ENCODE data around the gene PGBD5.

PGBD5 gene

DNA sequence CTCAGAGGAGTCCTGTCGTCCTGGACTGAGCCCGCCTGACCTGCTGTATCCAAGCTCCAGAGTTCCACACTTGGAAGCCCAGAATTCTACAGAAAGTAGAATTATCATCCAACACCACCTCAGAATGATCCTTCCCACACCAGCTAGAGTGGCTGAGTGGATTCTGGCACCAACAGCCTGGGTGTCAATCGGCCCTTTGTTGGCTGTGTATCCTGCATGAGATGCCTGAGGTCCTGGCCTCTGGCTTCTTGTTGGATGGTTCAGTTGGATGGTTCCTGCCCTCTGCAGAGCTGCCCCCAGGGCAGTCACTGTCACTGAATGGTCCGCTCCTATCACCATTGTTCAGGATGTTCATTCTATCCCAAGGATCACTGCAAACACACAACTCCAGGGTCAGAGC, 49.8 kb downstream of the PGBD5 start:
- DNase-seq (ENCODE audit: low spot score): no peak

DNA sequence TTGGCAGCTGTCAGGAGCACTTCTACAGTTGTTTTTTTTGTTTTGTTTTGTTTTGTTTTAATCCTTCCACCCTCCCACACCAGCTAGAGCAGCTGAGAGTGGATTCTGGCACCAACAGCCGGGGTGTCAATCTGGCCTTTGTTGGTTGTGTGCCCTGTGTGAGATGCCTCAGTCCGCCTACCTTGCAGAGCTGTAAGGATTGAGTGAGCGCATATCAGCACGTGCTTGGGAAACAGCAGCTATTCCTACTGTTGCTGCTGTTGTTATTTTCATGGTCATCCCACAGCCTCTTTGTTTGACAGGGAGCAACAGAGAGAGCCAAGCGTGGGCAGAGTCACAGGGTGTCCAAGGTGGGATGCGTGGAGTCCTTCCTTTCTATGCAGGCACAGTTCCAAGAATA, 50.4 kb downstream of the PGBD5 start:
- no peak for DNase-seq (ENCODE audit: low spot score)

DNA sequence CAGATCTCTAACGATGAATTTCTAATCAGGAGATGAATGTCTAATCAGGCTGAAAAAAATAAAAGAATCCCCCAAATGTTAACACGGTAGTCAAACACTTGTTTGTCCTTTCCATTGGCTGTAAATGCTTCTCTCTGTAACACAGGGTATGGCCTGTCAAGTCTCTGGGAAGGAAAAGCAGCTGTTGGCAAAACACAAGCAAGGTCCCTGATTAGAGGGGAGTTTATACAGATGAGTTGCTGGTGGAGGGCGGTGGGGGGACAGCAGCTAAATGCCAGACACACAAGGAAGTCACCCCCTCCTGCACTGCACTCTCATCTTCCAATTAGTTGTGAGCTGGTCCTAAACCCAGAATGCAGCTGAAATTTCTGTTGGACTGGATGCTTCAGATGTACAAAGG, 51.0 kb downstream of the PGBD5 start:
- no peak for DNase-seq (ENCODE audit: low spot score)

DNA sequence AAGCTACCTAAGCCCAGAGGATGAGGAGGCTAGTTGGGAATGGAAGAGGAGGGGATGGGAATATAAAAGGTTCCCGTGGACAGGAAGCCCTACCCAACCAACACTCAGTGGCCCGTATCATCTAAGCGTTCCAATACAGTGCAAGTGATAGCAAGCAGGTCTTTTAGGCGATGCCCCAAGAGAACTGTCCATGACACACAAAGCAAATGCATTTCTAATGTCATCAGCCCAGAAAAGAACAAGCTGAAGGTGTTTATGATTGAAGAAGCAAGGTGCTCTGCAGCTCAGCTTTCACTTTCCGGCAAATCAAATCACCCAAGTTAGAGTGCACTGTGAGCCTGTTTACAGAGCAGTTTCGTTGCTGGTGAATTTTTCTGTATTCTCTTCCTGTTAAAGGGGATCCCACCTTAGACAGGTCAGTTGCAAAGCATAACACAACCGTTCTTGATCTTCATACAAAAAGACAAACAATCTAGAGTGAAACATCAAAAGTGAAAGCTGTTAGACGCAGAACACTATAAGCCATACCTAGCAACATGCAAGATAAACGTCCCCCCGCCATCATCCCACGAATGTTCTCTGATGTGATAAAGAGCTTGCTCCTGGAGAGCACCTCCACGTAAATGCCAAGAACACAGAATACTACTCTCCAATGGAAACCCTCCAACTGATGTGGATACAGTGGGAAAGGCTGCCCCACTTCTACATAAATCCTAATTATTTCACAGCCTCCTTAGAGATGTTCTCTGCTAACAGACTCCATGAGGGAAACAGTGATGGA, 54.0 kb downstream of the PGBD5 start:
- no peak for DNase-seq (ENCODE audit: low spot score)

DNA sequence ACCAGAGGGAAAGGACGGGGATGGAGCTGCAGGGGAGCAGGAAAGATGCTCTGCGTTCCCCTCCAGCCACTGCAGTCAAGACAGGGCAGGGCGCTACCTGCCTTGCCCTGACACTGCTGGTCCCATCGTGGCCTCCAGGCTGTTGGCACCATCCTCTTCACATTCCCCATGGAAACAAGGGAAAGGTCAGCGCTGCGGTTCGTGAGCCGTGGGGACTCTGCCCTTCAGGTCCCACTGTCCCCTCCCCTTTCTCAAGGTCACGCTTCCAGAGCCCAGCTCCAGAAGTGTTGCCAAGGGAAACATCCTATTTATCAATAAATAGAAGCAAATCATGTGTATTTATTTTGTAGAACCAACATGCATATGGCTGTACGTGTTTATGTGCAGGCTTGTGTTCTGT, 56.0 kb downstream of the PGBD5 start:
- no peak for DNase-seq (ENCODE audit: low spot score)

DNA sequence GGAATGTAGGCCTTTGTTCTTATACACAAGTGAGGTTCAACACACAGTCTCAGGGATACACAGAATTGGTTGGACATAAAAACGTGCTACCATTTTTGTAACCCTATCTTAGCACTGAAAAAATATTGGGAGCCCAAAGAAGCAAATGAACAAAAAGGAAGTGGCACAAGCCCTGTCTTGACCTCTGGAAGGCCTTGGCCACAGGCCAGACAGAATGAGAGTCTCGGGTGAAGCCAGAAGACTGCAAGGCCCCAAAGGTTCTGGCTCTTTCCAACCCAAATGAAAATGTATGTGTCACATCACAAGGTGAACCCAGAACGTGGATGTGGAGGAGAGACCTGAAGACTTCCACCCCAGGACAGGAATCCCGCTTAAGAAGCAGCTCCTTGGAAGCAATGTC, 57.3 kb downstream of the PGBD5 start:
- DNase-seq (ENCODE audit: low spot score): no peak

DNA sequence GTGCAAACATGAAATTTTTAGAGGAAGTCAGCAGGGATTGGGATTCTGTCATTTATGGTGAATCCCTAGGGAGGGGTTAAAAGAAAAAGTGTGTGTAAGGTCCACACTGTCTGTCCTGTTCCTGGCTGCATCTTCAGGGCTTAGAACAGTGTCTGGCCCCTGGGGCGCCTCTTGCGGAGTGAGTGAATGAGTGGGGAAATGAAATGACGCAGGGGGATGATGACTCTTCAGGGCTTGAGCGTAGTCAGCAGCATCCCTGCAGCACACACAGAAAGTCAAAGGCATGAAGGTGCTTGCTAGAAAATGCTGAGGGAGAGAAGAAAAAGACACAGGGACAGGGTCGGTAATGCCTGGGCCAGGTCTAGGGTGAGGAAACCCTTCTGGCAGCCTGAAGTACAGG, 57.8 kb downstream of the PGBD5 start:
- no peak for DNase-seq (ENCODE audit: low spot score)

DNA sequence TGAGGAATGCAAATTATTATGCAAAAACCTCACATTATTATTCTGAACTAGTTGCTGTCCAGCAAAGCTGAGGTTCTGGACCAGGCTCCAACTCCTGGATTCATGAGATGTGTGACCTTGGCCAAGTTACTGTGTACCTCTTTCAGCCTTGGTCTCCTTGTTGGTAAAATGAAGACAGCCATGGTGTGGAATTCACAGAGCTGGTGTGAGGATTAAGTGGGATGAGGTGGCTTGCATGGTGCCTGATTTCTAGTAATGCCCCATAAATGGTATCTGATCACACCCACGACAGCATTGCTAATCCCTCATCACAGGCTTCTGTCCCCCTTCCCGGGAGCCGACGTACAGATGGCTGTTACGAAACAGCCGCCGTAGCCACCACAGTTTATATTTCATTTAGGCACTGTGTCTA, 59.6 kb downstream of the PGBD5 start:
- no peak for DNase-seq (ENCODE audit: low spot score)

DNA sequence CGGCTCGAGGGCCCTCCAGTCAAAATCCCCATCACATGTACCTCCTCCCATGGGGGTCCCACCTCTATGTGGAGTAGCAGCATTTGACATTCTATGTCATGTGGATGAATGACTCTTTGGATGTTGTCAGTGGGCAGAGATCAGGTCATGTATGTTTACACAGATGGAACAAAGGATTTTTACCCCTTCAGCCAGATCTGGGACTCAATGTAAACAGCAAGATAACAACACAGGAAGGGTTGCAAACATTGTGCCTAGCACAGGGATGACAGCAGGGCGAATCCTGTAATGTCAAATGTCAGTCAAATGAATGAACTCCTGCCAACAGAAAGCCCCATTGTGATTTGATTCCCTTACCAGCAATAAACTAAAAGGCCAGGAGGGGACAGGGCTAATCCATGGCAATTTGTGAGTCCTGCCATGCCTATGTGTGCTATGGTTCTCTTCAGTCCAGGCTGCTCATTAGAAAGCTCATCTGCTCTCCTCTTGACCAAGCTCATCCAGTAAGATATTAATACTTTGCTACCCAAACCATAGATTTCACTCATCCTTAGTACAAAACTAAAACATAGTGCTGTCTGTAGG, 60.3 kb downstream of the PGBD5 start:
- DNase-seq (ENCODE audit: low spot score): no peak

DNA sequence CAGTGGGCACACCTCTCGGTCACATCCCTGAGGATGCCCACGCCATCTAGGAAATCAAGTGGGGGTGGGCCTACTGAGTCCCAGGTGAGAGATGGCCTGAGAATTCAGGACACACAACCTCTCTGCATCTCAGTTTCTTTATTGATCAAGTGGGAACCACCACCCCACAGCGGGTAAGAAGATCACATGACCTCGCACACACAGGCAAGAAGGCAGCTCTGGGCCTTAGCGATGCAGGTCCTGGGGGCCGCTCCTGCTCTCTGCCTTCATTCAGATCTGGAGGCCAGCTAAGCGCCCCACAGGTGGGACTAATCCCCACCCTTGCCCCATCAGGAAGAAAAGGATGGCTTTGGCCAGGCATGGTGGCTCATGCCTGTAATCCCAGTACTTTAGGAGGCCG, 63.2 kb downstream of the PGBD5 start:
- no peak for DNase-seq (ENCODE audit: low spot score)

DNA sequence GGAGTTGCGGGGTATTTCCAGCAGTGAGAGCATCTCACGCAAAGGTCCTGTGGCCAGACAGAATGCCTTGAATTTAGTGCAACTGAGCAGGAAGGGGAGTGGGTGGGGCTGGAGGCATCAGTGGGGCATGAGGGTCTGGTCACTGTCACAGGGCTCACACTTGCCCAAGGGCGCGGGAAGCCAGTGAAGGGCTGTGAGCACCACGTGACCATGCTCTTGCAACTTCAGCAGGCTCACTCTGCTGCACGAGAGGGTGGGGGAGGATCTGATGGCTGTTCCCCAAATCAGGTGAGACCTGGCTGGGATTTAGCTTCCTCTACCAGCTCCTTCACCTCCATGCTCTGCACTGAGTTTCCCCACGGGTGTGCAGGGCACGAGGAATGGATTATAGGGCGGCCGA, 64.2 kb downstream of the PGBD5 start:
- DNase-seq (ENCODE audit: low spot score): no peak

DNA sequence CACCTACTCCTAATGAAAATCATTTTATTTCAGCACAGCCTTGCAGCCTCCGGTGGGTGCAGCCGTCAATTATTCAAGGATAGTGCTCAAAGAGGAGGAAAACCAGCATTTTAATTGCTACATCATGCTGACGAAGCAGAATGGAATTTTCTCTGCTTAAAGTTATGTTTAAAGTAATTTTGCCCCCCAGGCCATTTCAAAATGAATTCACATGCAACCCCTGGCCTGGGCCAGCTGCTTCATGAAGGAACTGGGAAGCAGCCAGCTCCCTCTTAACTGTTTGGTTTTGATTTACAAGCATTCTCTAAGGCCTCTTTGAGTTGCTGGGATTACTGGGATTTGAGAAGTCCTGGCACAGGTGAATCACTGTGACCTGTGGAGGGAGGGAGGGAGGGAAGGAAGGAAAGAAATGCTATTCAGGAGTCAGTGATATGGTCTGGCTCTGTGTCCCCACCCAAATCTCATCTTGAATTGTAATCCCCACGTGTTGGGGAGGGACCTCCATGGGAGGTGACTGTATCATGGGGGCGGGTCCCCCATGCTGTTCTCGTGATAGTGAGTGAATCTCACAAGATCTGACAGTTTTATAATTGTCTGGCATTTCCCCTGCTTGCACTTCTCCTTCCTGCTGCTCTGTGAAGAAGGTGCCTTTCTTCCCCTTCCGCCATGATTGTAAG, 66.0 kb downstream of the PGBD5 start:
- DNase-seq (ENCODE audit: low spot score): no peak

DNA sequence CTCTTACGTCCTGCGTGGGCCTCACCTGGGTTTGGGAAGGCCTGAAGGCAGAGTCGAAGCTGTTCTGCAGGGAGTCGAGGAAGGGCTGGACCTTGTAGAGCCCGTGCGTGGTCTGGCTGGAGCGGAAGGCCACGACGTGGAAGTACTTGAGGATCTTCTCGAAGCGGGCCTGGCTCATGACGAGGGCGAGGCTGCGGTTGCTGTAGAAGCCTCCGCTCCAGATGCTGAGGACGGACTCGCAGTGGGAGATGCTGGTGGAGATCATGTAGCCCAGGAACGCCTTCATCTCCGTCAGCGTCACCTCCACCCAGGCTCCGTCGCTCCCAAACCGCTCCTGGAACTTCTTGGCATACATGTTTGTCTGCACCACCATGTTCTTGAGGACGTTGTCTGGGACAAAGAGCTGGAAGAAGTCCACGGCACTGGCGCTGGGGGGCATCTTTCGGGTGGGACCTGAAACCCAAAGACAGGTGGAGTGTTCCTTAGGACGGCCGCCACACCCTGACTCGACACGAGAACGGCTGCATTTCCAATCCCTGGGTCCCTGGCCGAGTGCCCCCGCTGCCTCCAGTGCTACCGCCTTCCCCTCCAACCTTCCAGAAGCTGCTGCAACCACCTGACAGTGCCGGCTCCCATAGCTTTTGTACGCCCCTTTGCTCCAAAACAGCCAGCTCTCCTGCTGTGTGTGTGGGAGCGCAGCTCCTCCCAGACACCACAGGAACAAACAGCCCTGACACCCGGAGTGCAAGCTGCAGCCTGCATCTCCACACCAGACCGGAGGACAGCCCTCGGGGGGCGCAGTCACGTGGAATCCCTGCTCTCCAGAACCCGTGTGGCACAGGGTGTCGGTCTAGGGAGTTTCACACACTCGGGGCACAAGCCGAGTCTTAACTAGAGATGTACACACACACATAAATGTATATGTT, 69.0 kb downstream of the PGBD5 start:
- no peak for DNase-seq (ENCODE audit: low spot score)

DNA sequence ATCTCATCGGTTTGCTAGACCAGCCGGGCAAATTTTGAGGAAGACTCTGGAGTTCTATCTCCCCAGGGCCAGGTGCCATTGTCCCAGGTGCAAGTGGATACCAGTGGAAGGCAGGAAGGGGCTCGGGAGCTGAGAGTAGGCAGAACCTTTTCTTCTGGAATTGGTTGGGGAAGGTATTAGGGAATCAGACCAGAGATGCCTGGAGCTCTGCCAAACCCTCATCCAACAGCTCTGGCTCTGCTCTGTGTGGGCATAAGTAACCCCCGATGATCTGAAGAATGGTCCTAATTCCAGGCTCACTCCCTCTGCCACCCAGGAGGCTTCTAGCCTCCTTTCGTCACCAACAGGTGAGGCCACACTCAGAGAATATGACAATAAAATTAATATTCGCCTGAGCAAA, 69.9 kb downstream of the PGBD5 start:
- DNase-seq (ENCODE audit: low spot score): no peak

DNA sequence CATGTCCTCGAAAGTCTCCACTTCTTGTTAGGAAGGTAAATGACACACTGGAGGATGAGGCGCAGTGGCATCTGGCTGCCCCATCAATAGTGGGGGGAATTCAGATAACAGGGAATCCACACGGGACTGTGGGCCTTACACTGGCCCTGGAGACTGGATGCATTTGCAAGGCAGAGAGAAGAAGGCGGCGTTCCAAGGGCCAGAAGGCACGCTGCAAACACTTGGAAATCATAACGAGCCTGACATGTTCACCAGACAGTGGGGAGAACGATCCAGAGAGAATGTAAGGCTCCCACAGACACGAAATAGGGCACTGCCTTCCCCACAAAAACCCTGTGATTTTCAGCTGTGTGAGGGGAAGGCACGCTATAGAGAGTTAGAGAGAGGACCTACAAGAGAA, 70.5 kb downstream of the PGBD5 start:
- DNase-seq (ENCODE audit: low spot score): no peak

DNA sequence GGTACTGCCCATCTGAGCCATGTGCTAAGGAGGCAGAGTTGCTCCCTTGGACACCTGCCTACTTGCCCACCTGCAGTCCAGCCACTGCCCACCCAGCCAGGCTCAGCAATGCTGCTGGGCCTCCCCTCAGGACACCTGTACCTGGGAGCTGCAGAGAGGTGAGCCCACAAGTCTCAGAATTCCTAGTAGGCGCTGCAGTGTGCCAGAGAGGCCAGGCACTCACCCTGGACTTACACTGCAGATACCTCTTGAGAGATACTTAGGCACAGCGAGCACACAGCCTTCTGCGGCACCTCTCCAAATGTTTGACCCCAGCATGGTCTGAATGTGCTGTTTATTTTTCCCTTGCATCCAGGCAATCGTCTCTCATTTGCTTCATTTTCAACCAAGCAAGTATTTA, 71.0 kb downstream of the PGBD5 start:
- no peak for DNase-seq (ENCODE audit: low spot score)

DNA sequence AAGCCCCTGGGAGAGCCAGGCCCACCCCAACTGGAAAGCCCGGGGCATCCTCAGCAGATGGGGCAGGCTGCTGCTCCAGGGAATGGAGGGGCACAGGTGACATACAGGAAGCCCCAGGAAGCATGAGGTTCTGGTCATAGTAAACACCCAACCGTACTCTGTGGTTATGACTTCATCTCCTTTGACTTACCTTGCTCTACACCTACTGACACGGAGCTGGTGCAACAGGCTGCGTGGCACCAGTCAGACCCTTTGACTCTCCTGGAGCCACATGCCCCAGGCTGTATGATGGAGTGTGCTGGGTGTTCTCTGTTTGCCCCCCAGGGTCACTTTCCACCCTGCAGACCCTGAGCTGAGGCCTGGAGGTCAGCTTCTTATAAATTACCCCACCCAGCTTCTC, 72.1 kb downstream of the PGBD5 start:
- no peak for DNase-seq (ENCODE audit: low spot score)

DNA sequence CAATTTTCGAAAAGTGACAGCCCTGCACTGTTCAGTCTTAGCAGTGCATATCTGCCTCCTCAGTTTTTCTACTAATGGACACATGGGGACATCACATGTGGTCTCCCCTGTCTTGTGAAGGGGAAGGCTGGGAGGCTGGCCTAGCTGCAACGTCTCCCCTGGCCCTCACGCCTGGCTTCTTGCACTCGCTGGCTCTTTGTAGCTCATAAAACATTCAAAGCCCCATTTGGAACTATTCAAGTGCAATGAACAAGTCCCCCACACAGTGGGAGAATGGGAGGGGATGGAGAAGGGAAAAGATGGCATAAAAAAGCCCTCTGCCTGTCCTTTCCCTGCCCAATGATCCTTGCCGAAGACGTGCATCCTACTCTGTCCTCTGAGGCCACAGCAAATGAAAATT, 73.6 kb downstream of the PGBD5 start:
- no peak for DNase-seq (ENCODE audit: low spot score)

DNA sequence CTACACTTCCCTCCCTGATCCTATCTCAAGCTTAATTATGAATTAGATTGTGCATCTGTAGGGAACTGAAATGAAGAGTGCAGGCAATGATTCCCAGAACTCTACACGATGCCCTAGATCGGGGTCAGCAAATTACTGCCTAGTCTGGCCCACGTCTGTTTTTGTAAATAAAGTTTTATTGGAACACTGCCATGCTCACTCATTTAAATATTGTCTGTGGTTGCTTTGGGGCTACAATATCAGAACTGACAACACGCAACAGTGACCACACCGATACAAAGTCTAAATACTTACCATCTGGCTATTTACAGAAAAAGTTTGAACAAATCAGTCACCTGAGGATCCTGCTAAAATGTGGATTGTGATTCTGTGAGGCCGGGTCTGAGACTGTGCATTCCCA, 74.1 kb downstream of the PGBD5 start:
- DNase-seq (ENCODE audit: low spot score): no peak

DNA sequence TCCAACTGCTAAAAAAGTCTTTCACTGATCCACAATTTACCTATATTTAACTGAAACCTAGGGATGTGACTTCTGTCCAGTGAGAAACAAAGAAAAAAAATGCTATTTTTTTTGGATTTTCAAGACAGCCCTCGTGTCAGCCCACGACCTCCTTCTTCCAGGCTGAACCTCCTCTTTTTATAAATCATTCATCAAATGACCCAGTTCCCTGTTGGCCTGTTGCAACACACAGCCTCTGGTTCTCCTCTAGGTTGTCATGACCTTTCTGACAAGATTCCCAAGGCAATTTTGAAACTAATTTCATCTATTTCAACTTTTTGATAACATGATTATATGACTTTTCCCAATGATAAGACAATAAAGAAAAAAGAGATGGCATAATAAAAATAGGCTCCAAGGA, 74.6 kb downstream of the PGBD5 start:
- DNase-seq (ENCODE audit: low spot score): no peak

DNA sequence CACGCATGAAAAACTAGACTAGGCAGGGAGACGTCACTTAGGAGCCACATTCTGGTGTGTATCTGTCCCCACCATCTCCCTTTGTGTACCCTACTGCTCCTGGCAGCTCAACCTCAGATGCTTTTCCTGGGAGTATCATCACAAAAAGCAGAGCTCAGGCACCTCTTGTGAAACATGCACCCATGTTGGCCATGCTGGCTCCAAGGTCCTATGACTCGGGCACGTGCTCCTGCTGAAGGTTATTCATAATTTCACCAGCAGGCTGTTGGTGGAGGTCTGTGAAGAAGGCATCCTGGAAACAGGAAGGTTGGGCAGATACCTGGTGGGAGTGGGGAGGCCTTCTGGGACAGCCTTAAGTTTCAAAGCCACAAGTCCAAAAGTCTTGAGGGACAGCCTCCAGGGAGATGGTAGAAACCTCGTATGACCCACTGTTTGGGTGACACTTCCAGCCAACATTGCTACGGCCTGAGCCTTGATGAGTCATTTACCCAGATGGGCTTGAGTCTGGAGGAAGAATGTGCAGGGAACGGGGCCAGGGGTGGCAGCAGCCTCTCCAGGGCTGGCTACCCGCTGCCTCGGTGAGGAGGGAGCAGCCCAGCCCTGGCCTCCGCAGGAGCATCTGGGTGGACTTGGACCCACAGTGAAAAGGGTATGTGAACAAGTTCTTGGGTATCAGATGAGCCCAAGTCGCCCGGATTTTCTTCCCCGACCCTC, 75.8 kb downstream of the PGBD5 start:
- DNase-seq (ENCODE audit: low spot score): no peak

DNA sequence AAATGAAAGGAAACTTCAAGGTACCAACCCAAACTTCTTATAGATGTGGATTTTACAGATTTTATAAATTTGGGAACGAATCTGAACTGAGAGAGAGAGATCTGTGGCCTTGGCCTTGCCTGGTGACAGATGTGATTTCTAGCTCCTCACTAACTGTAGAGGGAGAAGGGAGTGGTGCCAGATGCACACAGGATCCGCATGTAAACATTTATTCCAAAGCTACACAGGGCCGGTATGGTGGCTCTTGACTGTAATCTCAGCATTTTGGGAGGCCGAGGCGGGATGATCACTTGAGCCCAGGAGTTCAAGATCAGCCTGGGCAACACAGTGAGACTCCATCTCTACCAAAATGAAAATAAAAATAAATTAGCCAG, 77.1 kb downstream of the PGBD5 start:
- no peak for DNase-seq (ENCODE audit: low spot score)
